Measurements from ENCODE around the gene KIAA0825.

DNA sequence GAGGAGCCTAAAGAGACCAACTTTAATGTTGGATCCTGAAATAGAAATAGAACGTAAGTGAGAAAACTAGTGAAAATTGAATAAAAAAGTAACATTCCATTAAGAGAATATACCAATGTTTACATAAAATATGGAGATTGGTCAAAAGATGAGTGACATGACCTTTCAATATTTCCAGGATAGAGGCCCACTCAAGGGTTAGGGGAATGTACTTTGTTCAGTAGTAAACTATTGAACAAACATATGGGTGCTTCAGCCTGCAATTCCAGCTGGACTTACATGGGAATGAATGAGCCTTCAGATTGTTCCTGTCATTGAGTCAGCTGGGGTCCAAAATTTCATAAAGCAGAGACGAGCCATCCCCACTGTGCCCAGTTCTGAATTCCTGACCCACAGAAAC, 505.3 kb downstream of the KIAA0825 start:
- TF ChIP-seq CTCF (IDR thresholded peaks at IDR 0.05; ENCODE audit: low read length) (no peak), EZH2 (IDR thresholded peaks at IDR 0.05; ENCODE audit: borderline replicate concordance, low read length) (no peak)
